ENCODE data around the gene COL5A1.
A peak's percentile ranks its signal among the peaks of the same experiment; 100 is the strongest.

The COL5A1 gene

DNA sequence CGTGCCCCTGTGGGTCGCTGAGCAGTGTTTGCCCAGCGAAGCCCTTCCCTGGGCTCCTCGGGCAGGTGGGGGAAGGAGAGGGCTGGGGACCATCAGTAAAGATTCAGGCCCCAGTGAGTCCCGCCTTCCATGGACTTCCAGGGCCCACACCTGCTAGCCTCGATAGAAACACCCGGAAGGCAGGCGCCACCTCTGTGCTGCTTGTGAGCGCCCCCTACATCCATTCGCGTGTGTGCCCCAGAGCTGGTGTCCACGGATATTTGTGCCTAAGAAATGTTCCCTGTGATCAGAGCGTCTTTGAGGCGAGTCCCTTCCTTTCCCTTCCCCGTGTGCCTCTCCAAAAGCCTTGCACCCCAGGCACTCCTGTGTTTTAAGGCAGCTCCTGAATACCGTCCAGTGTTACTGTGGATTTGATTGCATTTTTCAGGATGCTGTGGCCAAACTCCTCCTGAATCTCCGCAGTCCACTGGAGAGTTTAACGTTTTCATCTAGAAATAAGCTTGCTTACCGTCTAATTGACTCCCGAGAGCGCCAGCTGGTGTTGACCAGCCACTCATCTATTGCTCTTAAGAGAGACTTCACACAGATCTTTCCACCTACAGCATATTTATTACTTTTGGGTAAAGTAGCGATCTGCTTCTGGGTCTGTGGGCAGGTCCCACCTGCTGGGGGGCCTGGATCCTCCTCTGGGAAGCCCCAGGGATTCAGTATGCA is 101.4 kb downstream of the COL5A1 start:
- Histone ChIP-seq H3K9me3 (ENCODE audit: control insufficient read depth, insufficient read depth, low read length) (no peaks in the 10 kb centered on the region), H3K4me3 (ENCODE audit: low read length) (no peak overlapping the region), H3K27me3 (ENCODE audit: control insufficient read depth, insufficient read depth, low read length) (no peaks in the 10 kb centered on the region), H3K4me1 (ENCODE audit: control insufficient read depth, insufficient read depth, low read length) (peaks cover 1% of the 10 kb centered on the region; the same call in 1 of the 2 replicates), H3K27ac (ENCODE audit: low read length) (no peak overlapping the region), H3K36me3 (ENCODE audit: control insufficient read depth, insufficient read depth, low read length) (peaks cover 3% of the 10 kb centered on the region; the same call in 1 of the 2 replicates)
- peak; percentile 20 for DNase-seq (ENCODE audit: low read depth, low spot score)
- WGBS (ENCODE audit: insufficient coverage, insufficient read length), result no CpG with 5 or more reads among the region's 22 CpGs

DNA sequence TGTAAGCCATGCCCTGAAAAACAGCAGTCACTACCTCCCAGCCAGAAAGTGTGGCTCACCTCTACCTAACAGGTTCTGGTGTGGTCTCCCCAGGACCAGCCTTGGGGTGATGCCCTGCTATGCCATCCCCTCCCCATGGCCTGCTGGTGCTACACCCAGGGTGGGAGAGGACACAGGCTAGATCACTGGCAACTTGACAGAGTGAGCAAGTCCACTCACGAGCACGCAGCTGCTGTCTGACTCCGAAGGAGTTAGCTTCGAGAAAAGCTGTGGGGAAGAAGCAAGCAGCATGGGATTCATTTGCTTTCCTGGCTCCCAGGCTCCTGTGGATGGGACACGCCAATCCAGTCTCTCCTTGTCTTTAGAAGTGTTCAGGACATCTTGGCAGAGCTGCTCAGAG is 102.2 kb downstream of the COL5A1 start:
- no peak for DNase-seq (ENCODE audit: low read depth, low spot score)
- no CpG with 5 or more reads among the region's 5 CpGs for WGBS (ENCODE audit: insufficient coverage, insufficient read length)
- no peak overlapping the region for H3K27ac ChIP-seq (ENCODE audit: low read length)

DNA sequence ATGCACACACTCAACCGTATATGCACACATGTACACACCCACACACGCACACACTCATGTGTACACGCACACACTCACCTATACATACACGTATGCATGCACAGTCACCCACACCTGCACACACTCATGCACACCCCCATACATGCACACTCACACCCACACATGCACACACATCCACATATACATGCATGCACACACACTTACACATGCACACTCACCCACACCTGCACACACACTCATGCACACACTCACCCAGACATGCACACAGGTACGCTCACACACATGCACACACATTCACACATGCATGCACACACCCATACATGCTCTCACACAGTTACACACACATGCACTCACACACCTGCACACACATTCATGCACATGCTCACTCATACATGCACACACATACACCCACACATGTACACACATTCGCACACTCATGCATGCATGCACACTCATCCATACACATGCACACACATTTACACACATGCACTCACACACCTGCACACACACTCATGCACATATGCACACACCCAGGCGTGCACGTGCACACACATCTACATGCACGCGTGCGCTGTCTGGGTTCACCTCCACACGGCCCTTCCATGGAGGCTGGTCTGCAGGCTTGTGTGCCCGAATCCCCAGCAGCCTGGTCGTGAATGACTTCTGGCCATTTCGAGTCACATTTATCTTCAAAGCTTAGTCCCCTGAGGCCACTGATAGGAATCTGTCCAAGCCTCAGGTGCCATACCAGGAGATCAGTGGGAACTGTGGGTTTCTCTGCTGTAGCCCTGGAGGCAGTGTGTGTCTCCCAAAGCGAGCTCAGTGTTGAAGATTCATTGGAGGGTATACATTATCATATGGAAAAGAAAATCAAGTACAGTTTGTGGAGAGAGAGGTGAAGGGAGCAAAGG is 103.0 kb downstream of the COL5A1 start:
- Histone ChIP-seq H3K4me1 (ENCODE audit: control insufficient read depth, insufficient read depth, low read length) (no peaks in the 10 kb centered on the region), H3K9me3 (ENCODE audit: control insufficient read depth, insufficient read depth, low read length) (no peaks in the 10 kb centered on the region), H3K4me3 (ENCODE audit: low read length) (no peak overlapping the region), H3K27ac (ENCODE audit: low read length) (no peak overlapping the region), H3K27me3 (ENCODE audit: control insufficient read depth, insufficient read depth, low read length) (no peaks in the 10 kb centered on the region), H3K36me3 (ENCODE audit: control insufficient read depth, insufficient read depth, low read length) (peaks cover 5% of the 10 kb centered on the region; the same call in 1 of the 2 replicates)
- DNase-seq (ENCODE audit: low read depth, low spot score), result no peak
- no CpG with 5 or more reads among the region's 16 CpGs for WGBS (ENCODE audit: insufficient coverage, insufficient read length)

More for the DNA sequence above, 102.2 kb downstream of the COL5A1 start:
- H3K27me3 ChIP-seq (ENCODE audit: control insufficient read depth, insufficient read depth, low read length), result no peaks in the 10 kb centered on the region
- peaks cover 1% of the 10 kb centered on the region; the same call in 1 of the 2 replicates for H3K4me1 ChIP-seq (ENCODE audit: control insufficient read depth, insufficient read depth, low read length)
- H3K9me3 ChIP-seq (ENCODE audit: control insufficient read depth, insufficient read depth, low read length), result no peaks in the 10 kb centered on the region
- no peak overlapping the region for H3K4me3 ChIP-seq (ENCODE audit: low read length)
- peaks cover 5% of the 10 kb centered on the region; the same call in 1 of the 2 replicates for H3K36me3 ChIP-seq (ENCODE audit: control insufficient read depth, insufficient read depth, low read length)

DNA sequence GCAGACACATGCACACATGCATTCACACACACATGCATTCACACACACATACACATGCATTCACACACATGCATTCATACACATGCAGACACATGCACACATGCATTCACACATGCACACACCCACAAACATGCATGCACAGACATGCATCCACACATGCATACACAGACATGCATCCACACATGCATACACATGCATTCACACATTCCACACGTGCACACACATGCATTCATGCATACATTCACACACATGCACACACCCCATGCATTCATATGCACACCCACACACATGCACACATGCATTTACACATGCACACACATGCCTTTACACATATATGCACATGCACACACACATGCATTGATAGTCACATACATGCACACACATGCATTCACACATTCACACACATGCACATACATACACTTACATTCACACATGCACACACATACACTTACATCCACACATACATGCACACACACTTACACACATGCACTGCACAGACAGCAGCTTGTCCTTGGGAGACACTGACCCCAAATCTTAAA is 106.4 kb downstream of the COL5A1 start:
- Histone ChIP-seq H3K36me3 (ENCODE audit: control insufficient read depth, insufficient read depth, low read length) (peaks cover 5% of the 10 kb centered on the region; the same call in 1 of the 2 replicates), H3K4me1 (ENCODE audit: control insufficient read depth, insufficient read depth, low read length) (no peaks in the 10 kb centered on the region), H3K27ac (ENCODE audit: low read length) (no peak overlapping the region), H3K4me3 (ENCODE audit: low read length) (no peak overlapping the region), H3K27me3 (ENCODE audit: control insufficient read depth, insufficient read depth, low read length) (no peaks in the 10 kb centered on the region), H3K9me3 (ENCODE audit: control insufficient read depth, insufficient read depth, low read length) (no peaks in the 10 kb centered on the region)
- no CpG with 5 or more reads among the region's 1 CpG for WGBS (ENCODE audit: insufficient coverage, insufficient read length)
- no peak for DNase-seq (ENCODE audit: low read depth, low spot score)

DNA sequence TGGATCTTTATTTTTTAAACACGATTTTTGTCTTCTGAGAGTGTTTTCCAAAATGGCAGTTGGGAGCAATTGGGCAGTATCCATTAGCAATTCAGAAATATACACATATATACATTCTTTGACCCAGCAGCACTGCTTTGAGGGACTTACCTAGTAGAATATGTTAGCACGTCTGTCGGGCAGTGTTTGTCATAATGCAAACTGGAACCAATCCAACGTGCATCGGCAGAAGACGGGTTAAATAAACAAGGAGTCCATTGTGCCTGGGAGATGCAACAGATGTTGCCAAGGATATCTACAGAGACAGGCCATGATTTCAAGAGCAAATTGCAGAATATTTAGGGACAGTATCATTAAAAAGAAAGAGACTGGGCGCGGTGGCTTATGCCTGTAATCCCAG is 107.0 kb downstream of the COL5A1 start:
- H3K36me3 ChIP-seq (ENCODE audit: control insufficient read depth, insufficient read depth, low read length), result peaks cover 5% of the 10 kb centered on the region; the same call in 1 of the 2 replicates
- no peaks in the 10 kb centered on the region for H3K4me1 ChIP-seq (ENCODE audit: control insufficient read depth, insufficient read depth, low read length)
- no peaks in the 10 kb centered on the region for H3K9me3 ChIP-seq (ENCODE audit: control insufficient read depth, insufficient read depth, low read length)
- no peak overlapping the region for H3K27ac ChIP-seq (ENCODE audit: low read length)
- no peak overlapping the region for H3K4me3 ChIP-seq (ENCODE audit: low read length)
- WGBS (ENCODE audit: insufficient coverage, insufficient read length), result no CpG with 5 or more reads among the region's 8 CpGs
- no peak for DNase-seq (ENCODE audit: low read depth, low spot score)
- no peaks in the 10 kb centered on the region for H3K27me3 ChIP-seq (ENCODE audit: control insufficient read depth, insufficient read depth, low read length)

DNA sequence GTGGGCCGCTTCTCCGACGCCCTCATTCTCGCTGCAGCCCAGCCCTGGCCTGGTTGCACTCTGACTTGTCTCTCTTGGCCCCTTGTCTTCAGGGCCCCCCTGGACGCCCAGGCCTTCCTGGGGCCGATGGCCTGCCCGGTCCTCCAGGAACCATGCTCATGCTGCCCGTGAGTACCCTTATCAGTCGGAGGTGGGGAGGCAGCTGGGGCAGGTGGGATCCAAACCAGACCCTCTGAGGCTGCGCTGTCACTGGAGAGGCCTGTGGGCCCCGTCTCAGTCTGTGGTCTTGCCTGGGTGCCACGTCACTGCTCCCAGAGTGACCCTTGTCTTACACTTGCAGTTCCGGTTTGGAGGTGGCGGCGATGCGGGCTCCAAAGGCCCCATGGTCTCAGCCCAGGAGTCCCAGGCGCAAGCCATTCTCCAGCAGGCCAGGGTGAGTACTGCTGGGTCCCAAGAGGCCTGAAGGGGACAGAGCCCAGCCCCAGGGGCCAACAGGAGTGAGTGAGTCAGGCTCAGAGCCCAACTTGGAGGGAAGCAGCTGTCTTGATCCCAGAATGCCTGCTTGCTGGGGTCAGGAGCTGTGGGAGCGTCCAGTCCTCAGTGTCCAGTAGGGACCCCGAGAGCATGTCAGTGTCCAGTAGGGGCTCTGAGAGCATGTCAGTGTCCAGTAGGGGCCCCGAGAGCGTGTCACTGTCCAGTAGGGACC is 109.0 kb downstream of the COL5A1 start:
- WGBS (ENCODE audit: insufficient coverage, insufficient read length), result no CpG with 5 or more reads among the region's 21 CpGs
- H3K36me3 ChIP-seq (ENCODE audit: control insufficient read depth, insufficient read depth, low read length), result peaks cover 5% of the 10 kb centered on the region

DNA sequence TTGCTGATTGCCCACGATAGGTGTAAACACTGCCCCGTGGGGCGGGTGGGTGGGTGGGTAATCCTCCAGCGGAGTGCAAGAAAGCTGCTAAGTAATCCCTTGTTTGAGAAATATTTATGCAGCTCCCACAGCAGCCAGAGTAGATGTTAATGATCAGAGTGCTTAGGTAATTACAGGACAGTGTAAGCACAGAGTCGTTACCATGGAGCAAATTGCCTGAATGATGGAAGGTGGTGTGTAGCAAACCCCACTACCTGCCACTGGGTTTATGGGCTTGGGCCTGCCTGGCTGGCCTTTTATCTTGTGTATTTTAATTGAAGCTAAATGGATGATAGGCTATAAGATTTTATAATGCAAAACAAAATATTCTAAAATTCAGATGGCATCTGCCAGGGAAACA is 110.0 kb downstream of the COL5A1 start:
- no peak for DNase-seq (ENCODE audit: low read depth, low spot score)
- H3K27ac ChIP-seq (ENCODE audit: low read length), result no peak overlapping the region
- H3K9me3 ChIP-seq (ENCODE audit: control insufficient read depth, insufficient read depth, low read length), result no peaks in the 10 kb centered on the region
- H3K4me3 ChIP-seq (ENCODE audit: low read length), result no peak overlapping the region
- no CpG with 5 or more reads among the region's 5 CpGs for WGBS (ENCODE audit: insufficient coverage, insufficient read length)
- peaks cover 5% of the 10 kb centered on the region for H3K36me3 ChIP-seq (ENCODE audit: control insufficient read depth, insufficient read depth, low read length)
- H3K27me3 ChIP-seq (ENCODE audit: control insufficient read depth, insufficient read depth, low read length), result no peaks in the 10 kb centered on the region
- H3K4me1 ChIP-seq (ENCODE audit: control insufficient read depth, insufficient read depth, low read length), result no peaks in the 10 kb centered on the region; the same call in 1 of the 2 replicates

More for the DNA sequence above, 109.0 kb downstream of the COL5A1 start:
- no peaks in the 10 kb centered on the region; the same call in 1 of the 2 replicates for H3K4me1 ChIP-seq (ENCODE audit: control insufficient read depth, insufficient read depth, low read length)
- no peak overlapping the region for H3K4me3 ChIP-seq (ENCODE audit: low read length)
- H3K27ac ChIP-seq (ENCODE audit: low read length), result no peak overlapping the region
- no peak for DNase-seq (ENCODE audit: low read depth, low spot score)
- H3K9me3 ChIP-seq (ENCODE audit: control insufficient read depth, insufficient read depth, low read length), result no peaks in the 10 kb centered on the region
- H3K27me3 ChIP-seq (ENCODE audit: control insufficient read depth, insufficient read depth, low read length), result no peaks in the 10 kb centered on the region

DNA sequence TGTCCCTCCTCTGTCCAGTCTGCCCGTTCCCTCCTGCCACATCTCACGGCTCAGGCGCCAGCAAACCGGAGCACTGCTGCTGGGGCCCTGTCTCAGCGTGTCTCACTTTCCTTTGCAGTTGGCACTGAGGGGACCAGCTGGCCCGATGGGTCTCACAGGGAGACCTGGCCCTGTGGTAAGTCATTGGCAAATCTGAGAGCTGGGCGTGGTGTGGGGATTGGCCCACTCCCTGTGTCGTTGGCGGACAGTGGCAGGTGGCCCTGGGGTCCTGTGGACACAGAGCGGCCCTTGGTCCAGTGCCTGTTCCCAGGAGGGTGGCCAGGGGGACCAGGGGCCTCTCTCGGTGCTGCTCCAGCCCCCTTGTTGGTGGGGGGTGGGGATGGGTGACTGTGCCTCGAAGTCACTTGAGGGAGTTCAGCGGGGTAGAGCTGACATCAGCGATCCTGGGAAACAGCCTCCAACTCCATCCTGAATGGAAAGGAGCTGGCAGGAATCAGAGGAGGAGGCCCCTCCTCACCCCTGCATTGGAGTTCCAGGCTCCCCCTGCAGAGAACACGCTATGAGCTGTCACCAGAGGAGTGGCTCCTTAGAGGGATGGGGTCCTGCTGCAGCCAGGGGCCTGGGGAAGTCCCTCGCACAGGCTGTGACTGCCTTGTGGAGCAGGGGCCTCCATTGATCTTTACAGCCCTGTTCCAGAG is 111.0 kb downstream of the COL5A1 start:
- DNase-seq (ENCODE audit: low read depth, low spot score), result no peak
- no peak overlapping the region for H3K4me3 ChIP-seq (ENCODE audit: low read length)
- WGBS (ENCODE audit: insufficient coverage, insufficient read length), result no CpG with 5 or more reads among the region's 16 CpGs
- no peaks in the 10 kb centered on the region for H3K9me3 ChIP-seq (ENCODE audit: control insufficient read depth, insufficient read depth, low read length)
- H3K4me1 ChIP-seq (ENCODE audit: control insufficient read depth, insufficient read depth, low read length), result no peaks in the 10 kb centered on the region; the same call in 1 of the 2 replicates
- no peaks in the 10 kb centered on the region for H3K27me3 ChIP-seq (ENCODE audit: control insufficient read depth, insufficient read depth, low read length)
- peaks cover 5% of the 10 kb centered on the region for H3K36me3 ChIP-seq (ENCODE audit: control insufficient read depth, insufficient read depth, low read length)
- H3K27ac ChIP-seq (ENCODE audit: low read length), result no peak overlapping the region

DNA sequence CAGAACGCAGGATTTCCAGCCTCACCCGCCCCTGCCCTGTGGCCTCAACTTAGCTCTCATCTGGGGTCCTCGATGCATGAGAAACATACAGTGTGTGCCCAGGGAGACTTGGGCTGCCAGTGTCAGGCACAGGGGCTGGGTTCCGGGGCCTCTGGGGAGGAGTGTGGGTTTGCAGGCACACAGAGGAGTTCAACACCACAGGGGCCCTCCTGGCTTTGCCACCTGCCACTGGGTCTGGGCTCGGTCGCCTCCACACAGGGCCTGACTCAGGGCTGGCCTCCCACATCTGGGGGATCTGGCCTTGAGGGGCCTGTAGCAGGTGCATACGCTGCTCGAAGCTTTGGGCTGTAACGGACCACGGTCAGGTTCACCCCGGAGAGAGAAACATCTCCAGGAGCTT is 111.6 kb downstream of the COL5A1 start:
- no CpG with 5 or more reads among the region's 11 CpGs for WGBS (ENCODE audit: insufficient coverage, insufficient read length)
- Histone ChIP-seq H3K4me3 (ENCODE audit: low read length) (no peak overlapping the region), H3K9me3 (ENCODE audit: control insufficient read depth, insufficient read depth, low read length) (no peaks in the 10 kb centered on the region), H3K27me3 (ENCODE audit: control insufficient read depth, insufficient read depth, low read length) (no peaks in the 10 kb centered on the region), H3K36me3 (ENCODE audit: control insufficient read depth, insufficient read depth, low read length) (no peaks in the 10 kb centered on the region; the same call in none of the 2 replicates), H3K4me1 (ENCODE audit: control insufficient read depth, insufficient read depth, low read length) (no peaks in the 10 kb centered on the region; the same call in 1 of the 2 replicates), H3K27ac (ENCODE audit: low read length) (no peak overlapping the region)
- no peak for DNase-seq (ENCODE audit: low read depth, low spot score)

Measured in iPS DF 6.9 (cell line).